ENCODE measurements around the gene RAB23. TPM values are rescaled to one million over a fixed set of nuclear protein-coding genes. Genes with fewer than 3 reads are reported as not detected.

RAB23 gene
- total and polyA plus RNA-seq, 2 of the 8 experiments (the other 6 are each of a cell fraction or from before 2014, with no cell fraction given): 6.5 to 17.2 TPM

DNA sequence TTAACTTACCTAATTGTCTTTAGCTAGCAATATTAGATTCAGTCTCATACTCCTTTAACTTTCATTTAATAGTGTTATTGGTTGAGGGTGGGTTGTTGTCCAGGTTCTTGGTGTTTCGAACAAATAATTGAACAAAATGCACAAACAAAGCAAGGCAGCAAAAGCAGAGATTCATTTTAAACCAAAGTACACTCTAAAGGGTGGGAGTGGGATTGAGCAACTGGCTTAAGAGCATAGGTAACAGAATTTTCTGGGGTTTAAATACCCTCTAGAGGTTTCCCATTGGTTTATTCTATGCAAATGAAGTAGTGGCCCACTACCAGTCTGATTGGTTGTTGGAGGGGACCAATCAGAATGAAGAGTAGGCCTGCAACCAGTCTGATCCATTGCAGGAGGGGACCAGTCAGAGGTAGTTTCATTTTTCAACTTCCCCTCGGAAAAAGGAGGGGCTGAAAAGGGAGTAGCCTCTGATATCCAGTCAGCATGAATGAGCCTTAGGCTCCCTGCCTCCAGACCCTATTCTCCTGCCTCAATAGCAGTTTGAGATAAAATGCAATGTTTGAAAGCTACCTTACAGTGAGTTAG lies 26.3 kb upstream of the RAB23 start (continued):
- TF ChIP-seq, protein P1, sequence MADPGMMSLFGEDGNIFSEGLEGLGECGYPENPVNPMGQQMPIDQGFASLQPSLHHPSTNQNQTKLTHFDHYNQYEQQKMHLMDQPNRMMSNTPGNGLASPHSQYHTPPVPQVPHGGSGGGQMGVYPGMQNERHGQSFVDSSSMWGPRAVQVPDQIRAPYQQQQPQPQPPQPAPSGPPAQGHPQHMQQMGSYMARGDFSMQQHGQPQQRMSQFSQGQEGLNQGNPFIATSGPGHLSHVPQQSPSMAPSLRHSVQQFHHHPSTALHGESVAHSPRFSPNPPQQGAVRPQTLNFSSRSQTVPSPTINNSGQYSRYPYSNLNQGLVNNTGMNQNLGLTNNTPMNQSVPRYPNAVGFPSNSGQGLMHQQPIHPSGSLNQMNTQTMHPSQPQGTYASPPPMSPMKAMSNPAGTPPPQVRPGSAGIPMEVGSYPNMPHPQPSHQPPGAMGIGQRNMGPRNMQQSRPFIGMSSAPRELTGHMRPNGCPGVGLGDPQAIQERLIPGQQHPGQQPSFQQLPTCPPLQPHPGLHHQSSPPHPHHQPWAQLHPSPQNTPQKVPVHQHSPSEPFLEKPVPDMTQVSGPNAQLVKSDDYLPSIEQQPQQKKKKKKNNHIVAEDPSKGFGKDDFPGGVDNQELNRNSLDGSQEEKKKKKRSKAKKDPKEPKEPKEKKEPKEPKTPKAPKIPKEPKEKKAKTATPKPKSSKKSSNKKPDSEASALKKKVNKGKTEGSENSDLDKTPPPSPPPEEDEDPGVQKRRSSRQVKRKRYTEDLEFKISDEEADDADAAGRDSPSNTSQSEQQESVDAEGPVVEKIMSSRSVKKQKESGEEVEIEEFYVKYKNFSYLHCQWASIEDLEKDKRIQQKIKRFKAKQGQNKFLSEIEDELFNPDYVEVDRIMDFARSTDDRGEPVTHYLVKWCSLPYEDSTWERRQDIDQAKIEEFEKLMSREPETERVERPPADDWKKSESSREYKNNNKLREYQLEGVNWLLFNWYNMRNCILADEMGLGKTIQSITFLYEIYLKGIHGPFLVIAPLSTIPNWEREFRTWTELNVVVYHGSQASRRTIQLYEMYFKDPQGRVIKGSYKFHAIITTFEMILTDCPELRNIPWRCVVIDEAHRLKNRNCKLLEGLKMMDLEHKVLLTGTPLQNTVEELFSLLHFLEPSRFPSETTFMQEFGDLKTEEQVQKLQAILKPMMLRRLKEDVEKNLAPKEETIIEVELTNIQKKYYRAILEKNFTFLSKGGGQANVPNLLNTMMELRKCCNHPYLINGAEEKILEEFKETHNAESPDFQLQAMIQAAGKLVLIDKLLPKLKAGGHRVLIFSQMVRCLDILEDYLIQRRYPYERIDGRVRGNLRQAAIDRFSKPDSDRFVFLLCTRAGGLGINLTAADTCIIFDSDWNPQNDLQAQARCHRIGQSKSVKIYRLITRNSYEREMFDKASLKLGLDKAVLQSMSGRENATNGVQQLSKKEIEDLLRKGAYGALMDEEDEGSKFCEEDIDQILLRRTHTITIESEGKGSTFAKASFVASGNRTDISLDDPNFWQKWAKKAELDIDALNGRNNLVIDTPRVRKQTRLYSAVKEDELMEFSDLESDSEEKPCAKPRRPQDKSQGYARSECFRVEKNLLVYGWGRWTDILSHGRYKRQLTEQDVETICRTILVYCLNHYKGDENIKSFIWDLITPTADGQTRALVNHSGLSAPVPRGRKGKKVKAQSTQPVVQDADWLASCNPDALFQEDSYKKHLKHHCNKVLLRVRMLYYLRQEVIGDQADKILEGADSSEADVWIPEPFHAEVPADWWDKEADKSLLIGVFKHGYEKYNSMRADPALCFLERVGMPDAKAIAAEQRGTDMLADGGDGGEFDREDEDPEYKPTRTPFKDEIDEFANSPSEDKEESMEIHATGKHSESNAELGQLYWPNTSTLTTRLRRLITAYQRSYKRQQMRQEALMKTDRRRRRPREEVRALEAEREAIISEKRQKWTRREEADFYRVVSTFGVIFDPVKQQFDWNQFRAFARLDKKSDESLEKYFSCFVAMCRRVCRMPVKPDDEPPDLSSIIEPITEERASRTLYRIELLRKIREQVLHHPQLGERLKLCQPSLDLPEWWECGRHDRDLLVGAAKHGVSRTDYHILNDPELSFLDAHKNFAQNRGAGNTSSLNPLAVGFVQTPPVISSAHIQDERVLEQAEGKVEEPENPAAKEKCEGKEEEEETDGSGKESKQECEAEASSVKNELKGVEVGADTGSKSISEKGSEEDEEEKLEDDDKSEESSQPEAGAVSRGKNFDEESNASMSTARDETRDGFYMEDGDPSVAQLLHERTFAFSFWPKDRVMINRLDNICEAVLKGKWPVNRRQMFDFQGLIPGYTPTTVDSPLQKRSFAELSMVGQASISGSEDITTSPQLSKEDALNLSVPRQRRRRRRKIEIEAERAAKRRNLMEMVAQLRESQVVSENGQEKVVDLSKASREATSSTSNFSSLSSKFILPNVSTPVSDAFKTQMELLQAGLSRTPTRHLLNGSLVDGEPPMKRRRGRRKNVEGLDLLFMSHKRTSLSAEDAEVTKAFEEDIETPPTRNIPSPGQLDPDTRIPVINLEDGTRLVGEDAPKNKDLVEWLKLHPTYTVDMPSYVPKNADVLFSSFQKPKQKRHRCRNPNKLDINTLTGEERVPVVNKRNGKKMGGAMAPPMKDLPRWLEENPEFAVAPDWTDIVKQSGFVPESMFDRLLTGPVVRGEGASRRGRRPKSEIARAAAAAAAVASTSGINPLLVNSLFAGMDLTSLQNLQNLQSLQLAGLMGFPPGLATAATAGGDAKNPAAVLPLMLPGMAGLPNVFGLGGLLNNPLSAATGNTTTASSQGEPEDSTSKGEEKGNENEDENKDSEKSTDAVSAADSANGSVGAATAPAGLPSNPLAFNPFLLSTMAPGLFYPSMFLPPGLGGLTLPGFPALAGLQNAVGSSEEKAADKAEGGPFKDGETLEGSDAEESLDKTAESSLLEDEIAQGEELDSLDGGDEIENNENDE (IDR thresholded peaks at IDR 0.05; ENCODE audit: insufficient replicate concordance, low read length): no peak
- TF ChIP-seq SIRT6 (IDR thresholded peaks at IDR 0.05; ENCODE audit: low read length) (no peak), CTBP2 (IDR thresholded peaks at IDR 0.05; ENCODE audit: borderline replicate concordance, insufficient read depth, insufficient read length, low read length) (no peak)
